BLaER1 treated with 17β-estradiol and CSF1 and Interleukin-3, amounts not matched to agents 10 nM and 100 nM (cell line): ENCODE results near the gene FUT7.

Experiments used
- H3K27ac ChIP-seq, 11 experiments: shearing (Covaris generic); formaldehyde crosslinking; 2 replicates each; pipeline ENCODE4 v1.8.1; 2022
- H3K27me3 ChIP-seq, 11 experiments: shearing (Covaris generic); formaldehyde crosslinking; 2 replicates each; pipeline ENCODE4 v1.8.1; 2022
- H3K36me3 ChIP-seq, 11 experiments: shearing (Covaris generic); formaldehyde crosslinking; 2 replicates each; pipeline ENCODE4 v1.8.1; 2022
- H3K4me1 ChIP-seq, 10 experiments: shearing (Covaris generic); formaldehyde crosslinking; 2 replicates each; pipeline ENCODE4 v1.8.1; 2022
- H3K4me2 ChIP-seq, 11 experiments: shearing (Covaris generic); formaldehyde crosslinking; 2 replicates each; pipeline ENCODE4 v1.8.1; 2022
- H3K4me3 ChIP-seq, 10 experiments: shearing (Covaris generic); formaldehyde crosslinking; 2 replicates each; pipeline ENCODE4 v1.8.1; 2022
- H3K9ac ChIP-seq, 11 experiments: shearing (Covaris generic); formaldehyde crosslinking; 2 replicates each; pipeline ENCODE4 v1.8.1; 2022
- H3K9me3 ChIP-seq, 11 experiments: shearing (Covaris generic); formaldehyde crosslinking; replicated peaks in 1 of 11; 2 replicates each; pipeline ENCODE4 v1.8.1; 2022
- H4K20me1 ChIP-seq, 11 experiments: shearing (Covaris generic); formaldehyde crosslinking; 2 replicates each; pipeline ENCODE4 v1.8.1; 2022
- Cebpa-rat ChIP-seq, 11 experiments: shearing (Covaris generic); IDR thresholded peaks; 2 replicates each; pipeline ENCODE4 v1.8.1; 2022

Gene FUT7

GRCh38 chr9:137076636-137077009 is 44.7 kb upstream of the FUT7 start:
- Histone ChIP-seq H3K4me2 (peak overlapping the region; percentile 58 to 99 (median 85)), H3K4me3 (peak overlapping the region in 2 of 10 experiments; percentile 35 to 96; a peak in 2 of 20 replicates), H3K27ac (peak overlapping the region in 3 of 11 experiments; percentile 27 to 44 (median 42); a peak in 4 of 22 replicates), H4K20me1 (peaks cover 22 to 38% (median 34%) of the 10 kb centered on the region in 11 experiments; a peak in 18 of 22 replicates), H3K36me3 (peaks cover 0 to 35% (median 11%) of the 10 kb centered on the region in 11 experiments; a peak in 14 of 22 replicates), H3K9ac (peak overlapping the region in 3 of 11 experiments; percentile 23 to 33 (median 31); a peak in 2 of 22 replicates), H3K9me3 (no peaks in the 10 kb centered on the region), H3K27me3 (peaks cover 0 to 2% (median 0%) of the 10 kb centered on the region in 11 experiments; a peak in 1 of 22 replicates), H3K4me1 (peaks cover 71 to 90% (median 78%) of the 10 kb centered on the region in 10 experiments)
- no peak for TF ChIP-seq Cebpa-rat (IDR thresholded peaks at IDR 0.05)

DNA sequence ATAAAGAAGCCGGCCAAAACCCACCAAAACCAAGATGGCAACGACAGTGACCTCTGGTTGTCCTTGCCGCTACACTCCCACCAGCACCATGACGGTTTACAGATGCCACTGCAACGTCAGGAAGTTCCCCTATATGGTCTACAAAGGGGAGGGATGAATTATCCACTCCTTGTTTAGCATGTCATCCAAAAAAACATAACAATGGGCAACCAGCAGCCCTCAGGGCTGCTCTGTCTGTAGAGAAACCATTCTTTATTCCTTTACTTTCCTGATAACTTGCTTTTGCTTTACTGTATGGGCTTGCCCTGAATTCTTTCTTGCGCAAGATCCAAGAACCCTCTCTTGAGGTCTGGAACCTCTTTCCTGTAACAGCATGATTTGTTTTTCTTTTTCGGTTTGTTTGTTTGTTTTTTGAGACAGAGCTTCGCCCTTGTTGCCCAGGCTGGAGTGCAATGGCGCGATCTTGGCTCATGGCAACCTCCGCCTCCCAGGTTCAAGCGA is 43.4 kb upstream of the FUT7 start:
- peak overlapping the region in 8 of 11 experiments; percentile 3 to 58 (median 40); a peak in 11 of 22 replicates for H3K9ac ChIP-seq
- H3K27ac ChIP-seq, result peak overlapping the region in 10 of 11 experiments; percentile 12 to 80 (median 66); a peak in 16 of 22 replicates
- H3K27me3 ChIP-seq, result no peaks in the 10 kb centered on the region; a peak in 1 of 22 replicates
- peak overlapping the region; percentile 49 to 99 (median 77) for H3K4me2 ChIP-seq
- peaks cover 0 to 22% (median 0%) of the 10 kb centered on the region in 11 experiments; a peak in 10 of 22 replicates for H3K36me3 ChIP-seq
- H4K20me1 ChIP-seq, result peaks cover 12 to 25% (median 22%) of the 10 kb centered on the region in 11 experiments; a peak in 18 of 22 replicates
- peak in 10 of 11 experiments; percentile 31 to 87 (median 74); a peak in 15 of 22 replicates for TF ChIP-seq Cebpa-rat (IDR thresholded peaks at IDR 0.05)
- H3K4me3 ChIP-seq, result no peak overlapping the region; a peak in 1 of 20 replicates
- H3K4me1 ChIP-seq, result peaks cover 72 to 90% (median 79%) of the 10 kb centered on the region in 10 experiments
- no peaks in the 10 kb centered on the region for H3K9me3 ChIP-seq

GRCh38 chr9:137074657-137075274 is 42.9 kb upstream of the FUT7 start:
- H3K4me3 ChIP-seq, result no peak overlapping the region
- no peaks in the 10 kb centered on the region for H3K9me3 ChIP-seq
- peak overlapping the region in 8 of 11 experiments; percentile 3 to 58 (median 40); a peak in 12 of 22 replicates for H3K9ac ChIP-seq
- H3K4me2 ChIP-seq, result peak overlapping the region; percentile 49 to 99 (median 77)
- no peaks in the 10 kb centered on the region; a peak in 1 of 22 replicates for H3K27me3 ChIP-seq
- peaks cover 0 to 16% (median 0%) of the 10 kb centered on the region in 11 experiments; a peak in 9 of 22 replicates for H3K36me3 ChIP-seq
- peak overlapping the region in 10 of 11 experiments; percentile 12 to 80 (median 66); a peak in 17 of 22 replicates for H3K27ac ChIP-seq
- TF ChIP-seq Cebpa-rat (IDR thresholded peaks at IDR 0.05), result no peak
- H4K20me1 ChIP-seq, result peaks cover 10 to 24% (median 19%) of the 10 kb centered on the region in 11 experiments
- H3K4me1 ChIP-seq, result peaks cover 67 to 88% (median 77%) of the 10 kb centered on the region in 10 experiments

- Histone ChIP-seq H3K4me1 (peaks cover 66 to 88% (median 77%) of the 10 kb centered on the region in 10 experiments), H3K9ac (peak overlapping the region in 2 of 11 experiments; percentile 25 to 55; a peak in 4 of 22 replicates), H3K4me2 (peak overlapping the region; percentile 53 to 99 (median 82); a peak in 20 of 22 replicates), H3K27ac (peak overlapping the region in 4 of 11 experiments; percentile 51 to 80 (median 70); a peak in 8 of 22 replicates), H3K9me3 (no peaks in the 10 kb centered on the region), H3K27me3 (no peaks in the 10 kb centered on the region; a peak in 1 of 22 replicates), H3K36me3 (peaks cover 0 to 9% (median 0%) of the 10 kb centered on the region in 11 experiments; a peak in 8 of 22 replicates), H4K20me1 (peaks cover 9 to 24% (median 20%) of the 10 kb centered on the region in 11 experiments; a peak in 21 of 22 replicates), H3K4me3 (no peak overlapping the region)
- TF ChIP-seq Cebpa-rat (IDR thresholded peaks at IDR 0.05), result no peak
These were observed 42.1 kb upstream of the FUT7 start for GRCh38 chr9:137073992-137074399.

DNA sequence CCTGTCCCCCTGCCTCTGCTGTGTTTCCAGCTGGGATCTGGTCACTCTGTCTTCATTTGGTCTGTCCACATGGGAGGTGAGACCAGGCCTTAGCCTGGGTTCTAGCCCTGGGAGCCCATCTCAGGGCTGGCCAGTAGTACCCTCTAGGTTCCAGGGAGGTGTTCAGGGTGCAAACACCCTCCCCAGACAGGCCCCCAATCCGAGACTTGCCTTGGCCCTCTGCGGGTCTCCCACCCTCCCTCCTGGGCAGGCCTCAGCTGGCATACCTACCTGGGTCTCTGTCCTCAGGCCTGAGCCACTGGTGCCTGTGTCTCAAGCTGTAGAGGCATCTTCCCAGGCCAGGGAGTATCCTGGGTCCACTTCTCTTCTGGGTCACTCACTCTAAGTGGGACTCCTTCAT is 39.4 kb upstream of the FUT7 start:
- peaks cover 0 to 7% (median 3%) of the 10 kb centered on the region in 11 experiments; a peak in 10 of 22 replicates for H3K36me3 ChIP-seq
- peak overlapping the region; percentile 87 to 100 (median 97) for H3K4me2 ChIP-seq
- H4K20me1 ChIP-seq, result peaks cover 0 to 39% (median 37%) of the 10 kb centered on the region in 11 experiments; a peak in 18 of 22 replicates
- H3K4me3 ChIP-seq, result peak overlapping the region; percentile 53 to 86 (median 73); a peak in 17 of 20 replicates
- no peaks in the 10 kb centered on the region for H3K9me3 ChIP-seq
- no peaks in the 10 kb centered on the region for H3K27me3 ChIP-seq
- TF ChIP-seq Cebpa-rat (IDR thresholded peaks at IDR 0.05), result no peak
- peaks cover 68 to 94% (median 75%) of the 10 kb centered on the region in 10 experiments for H3K4me1 ChIP-seq
- H3K9ac ChIP-seq, result peak overlapping the region; percentile 60 to 84 (median 73); a peak in 20 of 22 replicates
- peak overlapping the region in 10 of 11 experiments; percentile 33 to 82 (median 67); a peak in 15 of 22 replicates for H3K27ac ChIP-seq

DNA sequence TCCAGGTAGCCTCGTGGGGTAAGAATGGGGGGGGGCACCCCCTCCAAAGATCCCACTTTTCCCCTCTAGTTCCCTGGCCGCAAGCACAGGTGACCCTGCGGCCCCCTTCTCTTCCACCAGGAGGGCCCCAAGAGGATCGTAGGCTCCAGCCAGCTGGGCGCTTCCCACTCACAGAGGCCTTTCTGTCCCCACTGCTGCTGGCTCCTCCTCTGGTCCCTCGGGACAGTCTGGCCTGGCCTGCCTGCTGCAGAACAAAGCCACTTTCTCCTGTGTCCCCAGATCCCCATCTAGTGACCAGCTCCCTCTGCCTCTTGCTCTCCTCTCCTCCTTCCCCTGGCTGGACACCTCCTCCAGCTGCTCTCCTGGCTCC is 39.0 kb upstream of the FUT7 start:
- H3K9me3 ChIP-seq, result no peaks in the 10 kb centered on the region
- peaks cover 65 to 90% (median 73%) of the 10 kb centered on the region in 10 experiments for H3K4me1 ChIP-seq
- H3K4me2 ChIP-seq, result peak overlapping the region; percentile 87 to 100 (median 97)
- H4K20me1 ChIP-seq, result peaks cover 0 to 43% (median 41%) of the 10 kb centered on the region in 11 experiments; a peak in 18 of 22 replicates
- peaks cover 0 to 10% (median 7%) of the 10 kb centered on the region in 11 experiments; a peak in 13 of 22 replicates for H3K36me3 ChIP-seq
- no peaks in the 10 kb centered on the region for H3K27me3 ChIP-seq
- TF ChIP-seq Cebpa-rat (IDR thresholded peaks at IDR 0.05), result no peak
- H3K4me3 ChIP-seq, result peak overlapping the region; percentile 53 to 86 (median 73)
- H3K27ac ChIP-seq, result peak overlapping the region in 10 of 11 experiments; percentile 33 to 82 (median 67); a peak in 17 of 22 replicates
- H3K9ac ChIP-seq, result peak overlapping the region; percentile 60 to 84 (median 73)

DNA sequence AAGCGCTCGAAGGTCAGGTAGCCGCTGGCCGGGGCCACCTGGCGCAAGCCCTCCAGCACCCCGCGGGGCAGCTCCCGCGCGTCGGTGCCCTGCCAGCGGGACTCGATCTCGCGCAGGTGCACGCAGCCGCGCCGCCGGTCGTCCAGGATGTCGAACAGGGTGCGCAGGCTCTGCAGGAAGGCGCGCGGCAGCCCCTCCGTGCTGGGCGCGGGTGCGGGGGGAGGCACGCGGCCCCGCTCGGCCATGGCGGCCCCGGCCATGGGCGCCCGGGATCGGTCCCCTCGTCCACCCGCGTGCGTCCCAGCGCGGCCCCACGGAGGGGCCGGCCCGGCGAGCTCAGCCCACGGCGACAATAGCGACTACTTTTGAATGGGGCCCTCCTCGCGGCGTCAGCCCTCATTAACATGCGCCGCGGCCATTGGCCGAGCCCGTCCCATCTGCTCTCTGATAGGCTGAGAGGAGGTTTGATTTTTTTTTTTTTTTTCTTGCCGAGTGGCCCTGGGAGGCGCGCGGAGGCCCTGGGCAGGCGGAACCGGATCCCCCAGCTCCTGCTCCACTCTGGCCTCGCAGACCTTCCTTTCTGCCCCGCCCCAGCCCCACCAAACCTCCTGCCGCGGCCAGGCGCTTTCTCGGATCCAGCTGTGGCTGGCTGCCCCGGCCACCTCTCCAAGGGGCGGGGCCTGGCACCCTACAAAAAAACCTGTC is 38.5 kb upstream of the FUT7 start, which contains the start of gene SAPCD2:
Gene SAPCD2 (minus strand): TSS at position 357 of the 705 bp plus-strand sequence. CDS start 97 bp downstream, at position 260.
- H3K36me3 ChIP-seq, result peaks cover 0 to 16% (median 12%) of the 10 kb centered on the region in 11 experiments; a peak in 14 of 22 replicates
- peak within 1 kb of the TSS; percentile 87 to 100 (median 97) for H3K4me2 ChIP-seq
- peaks cover 0 to 49% (median 45%) of the 10 kb centered on the region in 11 experiments; a peak in 18 of 22 replicates for H4K20me1 ChIP-seq
- peaks cover 59 to 85% (median 67%) of the 10 kb centered on the region in 10 experiments for H3K4me1 ChIP-seq
- no peaks in the 10 kb centered on the region for H3K27me3 ChIP-seq
- no peaks in the 10 kb centered on the region for H3K9me3 ChIP-seq
- H3K9ac ChIP-seq, result peak within 1 kb of the TSS; percentile 60 to 84 (median 73)
- peak within 1 kb of the TSS in 10 of 11 experiments; percentile 33 to 82 (median 68); a peak in 19 of 22 replicates for H3K27ac ChIP-seq
- H3K4me3 ChIP-seq, result peak within 1 kb of the TSS; percentile 53 to 86 (median 73)
- no peak for TF ChIP-seq Cebpa-rat (IDR thresholded peaks at IDR 0.05)
